ENCODE measurements around the gene FUT8.

GRCh38 chr14:65533736-65534404, 121.3 kb downstream of the FUT8 start:
- TF ChIP-seq CTCF (IDR thresholded peaks at IDR 0.05; ENCODE audit: borderline replicate concordance, extremely low read depth, low read length, poor library complexity, severe bottlenecking) (no peak), EZH2 (IDR thresholded peaks at IDR 0.05; ENCODE audit: borderline replicate concordance, low read depth, low read length, severe bottlenecking) (no peak)

All from DND-41 (cell line).